HG02970 (cell line): ENCODE data around the gene TYK2.
A peak's percentile ranks its signal among the peaks of the same experiment; 100 is the strongest.
"Not testable (repeated sequence)": the region's sequence is repeated elsewhere in the genome, so short reads cannot be mapped to it uniquely, and the experiment has no call there.

ENCODE experiments used
- ATAC-seq: cut with Tn5 transposase; IDR thresholded peaks from one replicate; pipeline ENCODE4 v1.9.1; 2021; ENCODE audit warnings: mild to moderate bottlenecking, moderate library complexity, moderate number of reproducible peaks; ENCODE audit not compliant: unreplicated experiment, low FRiP score

The TYK2 gene

DNA sequence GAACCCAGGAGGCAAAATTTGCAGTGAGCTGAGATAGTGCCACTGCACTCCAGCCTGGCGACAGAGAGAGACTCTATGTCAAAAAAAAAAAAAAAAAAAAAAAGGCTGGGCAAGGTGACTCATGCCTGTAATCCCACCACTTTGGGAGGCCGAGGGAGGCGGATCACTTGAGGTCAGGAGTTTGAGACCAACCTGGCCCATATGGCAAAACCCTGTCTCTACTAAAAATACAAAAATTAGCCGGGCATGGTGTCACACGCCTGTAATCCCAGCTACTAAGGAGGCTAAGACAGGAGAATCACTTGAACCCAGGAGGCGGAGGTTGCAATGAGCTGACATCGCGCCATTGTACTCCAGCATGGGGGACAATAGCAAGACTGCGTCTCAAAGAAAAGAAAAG lies 43.6 kb downstream of the TYK2 start:
- not testable (repeated sequence) for ATAC-seq

- no peak for ATAC-seq
Observed at GRCh38 chr19:10335352-10335985, 44.9 kb downstream of the TYK2 start.

DNA sequence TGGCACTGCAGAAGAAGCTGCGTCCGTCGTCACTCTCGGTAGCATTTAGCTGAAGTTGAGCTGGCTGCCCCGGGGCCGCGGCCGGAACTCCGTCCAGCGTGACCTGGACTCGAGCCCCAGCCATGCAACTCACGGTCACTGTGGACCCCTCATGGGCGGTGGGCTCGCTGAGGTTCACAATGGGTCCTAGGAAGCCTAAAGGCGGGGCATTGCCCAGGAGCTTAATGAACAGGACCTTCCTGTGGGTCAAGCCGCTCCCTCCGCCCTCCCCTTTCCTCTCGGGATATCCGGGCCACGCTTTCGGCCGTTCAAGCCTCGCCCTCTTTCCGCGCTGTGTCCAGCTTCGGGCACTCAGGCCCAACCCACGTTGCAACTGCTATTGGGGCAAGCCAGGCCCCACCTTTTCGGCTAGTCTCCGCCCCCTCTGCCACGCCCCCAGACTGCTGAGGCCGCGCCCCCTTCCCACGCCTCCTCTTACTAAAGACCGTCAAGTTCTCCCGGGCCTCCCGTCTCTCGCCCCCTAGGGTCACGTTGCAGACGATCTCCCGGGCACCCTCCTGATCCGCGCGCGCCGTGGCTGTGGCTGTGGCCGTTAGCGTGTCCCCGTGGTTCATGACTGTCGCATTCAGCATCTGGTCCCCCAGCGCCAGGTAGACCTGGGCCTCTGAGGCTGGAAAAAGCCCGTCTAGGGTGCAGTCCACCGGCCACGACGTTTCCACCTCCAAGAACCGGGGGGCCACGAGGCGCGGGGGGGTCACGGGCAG lies 45.6 kb downstream of the TYK2 start:
- ATAC-seq, result no peak

GRCh38 chr19:10333758-10334587 lies 46.4 kb downstream of the TYK2 start:
- ATAC-seq, result no peak

- ATAC-seq, result peak; percentile 81
Observed at GRCh38 chr19:10332965-10333757, 47.2 kb downstream of the TYK2 start, which contains the start of gene RAVER1. RAVER1 (minus strand) TSS chr19:10333529; CDS start chr19:10333507, 22 bp downstream.

DNA sequence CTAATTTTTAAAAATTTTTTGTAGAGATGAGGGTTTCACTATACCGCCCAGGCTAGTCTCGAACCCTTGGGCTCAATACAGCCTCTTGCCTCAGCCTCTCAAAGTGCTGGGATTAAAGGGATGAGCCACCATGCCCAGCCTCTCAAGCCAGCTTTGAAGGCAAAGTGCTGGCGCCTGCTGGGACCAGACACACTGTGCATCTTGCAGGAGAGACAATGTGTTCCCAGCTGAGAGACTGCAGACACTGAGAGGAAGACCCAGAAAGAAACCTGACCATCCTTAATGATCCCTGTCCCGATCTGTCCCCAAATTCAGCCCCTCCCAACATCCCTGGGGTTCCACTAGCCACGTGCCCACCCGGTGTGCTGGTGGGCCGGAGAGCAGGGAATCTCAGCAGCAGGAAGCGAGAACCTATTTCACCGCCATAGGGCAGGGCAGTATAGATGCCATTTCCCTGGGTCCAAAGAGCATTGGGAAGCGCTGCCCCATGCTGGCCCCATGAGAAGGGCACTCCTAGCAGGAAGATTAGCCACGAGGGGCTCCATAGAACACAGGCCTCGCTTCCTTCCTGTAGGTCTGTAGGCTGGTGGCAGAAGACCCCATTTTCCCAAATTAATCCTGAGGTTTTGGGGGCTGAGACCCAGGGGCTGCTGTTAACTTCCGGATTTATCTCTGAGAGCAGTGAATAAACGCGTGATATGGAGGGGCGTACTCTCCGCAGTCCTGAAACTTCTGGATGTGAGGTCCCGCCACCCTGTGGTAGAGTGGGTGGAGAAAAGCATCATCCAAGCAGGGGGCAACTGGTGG lies 48.0 kb downstream of the TYK2 start:
- no peak for ATAC-seq

DNA sequence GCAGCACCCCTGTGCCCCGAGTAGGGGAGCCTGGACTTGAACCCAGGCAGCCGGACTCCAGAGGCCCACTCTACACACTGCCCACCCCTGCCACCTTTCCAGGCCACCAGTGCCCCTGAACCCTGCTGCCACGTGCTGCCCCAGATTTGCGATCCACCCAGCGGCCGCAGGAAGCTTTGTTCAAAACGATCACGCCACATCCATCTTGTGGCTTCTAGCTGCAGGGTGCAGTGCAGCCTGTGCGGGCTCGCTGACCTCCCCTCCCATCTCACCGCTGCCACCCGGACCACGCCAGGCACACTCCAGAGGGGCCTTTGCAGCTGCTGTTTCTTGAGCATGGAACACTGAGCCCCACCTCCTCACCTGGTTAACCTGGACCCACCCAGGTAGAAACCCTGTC lies 50.8 kb downstream of the TYK2 start:
- ATAC-seq, result no peak

DNA sequence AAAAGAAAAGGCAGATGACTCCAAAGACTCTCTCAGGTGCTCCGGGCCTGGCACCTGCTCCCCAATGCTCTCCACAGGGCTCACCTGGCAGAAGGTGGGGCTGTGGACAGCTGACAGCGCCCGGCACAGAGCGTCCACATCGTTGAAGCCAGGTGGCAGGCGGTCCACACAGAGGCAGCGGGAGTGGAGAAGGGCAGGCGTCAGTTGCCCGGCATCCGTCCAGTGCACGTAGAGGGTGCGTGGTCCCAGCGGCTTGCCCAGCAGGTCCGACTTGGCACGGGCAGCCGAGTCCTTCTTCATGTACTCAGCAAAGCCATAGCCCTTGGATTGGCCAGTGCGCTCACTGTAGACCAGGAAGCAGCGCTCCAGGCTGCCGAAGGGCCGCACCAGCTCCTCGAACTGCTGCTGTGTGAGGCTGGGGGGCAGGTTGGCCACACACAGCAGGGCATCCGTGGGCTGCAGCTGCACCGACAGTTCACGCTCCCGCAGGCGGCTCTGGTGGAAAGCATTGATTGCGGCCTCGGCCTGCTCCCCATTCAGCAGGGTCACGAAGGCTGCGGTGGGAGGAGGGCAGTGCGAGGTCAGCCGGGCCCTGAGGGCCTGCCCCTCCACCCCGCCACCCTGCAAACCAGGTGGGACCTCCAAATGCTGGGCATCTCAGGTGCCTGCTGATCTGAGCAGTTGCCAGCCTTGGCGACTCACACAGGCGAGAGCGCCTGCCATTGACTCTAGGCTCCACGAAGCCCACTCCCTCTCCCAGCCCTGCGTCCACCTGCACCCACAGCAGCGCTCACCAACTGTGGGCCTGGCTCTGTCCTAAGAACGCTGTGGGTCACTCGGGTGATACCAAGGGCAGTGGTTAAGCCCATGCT lies 51.6 kb downstream of the TYK2 start:
- ATAC-seq, result no peak

GRCh38 chr19:10327793-10328192 lies 52.6 kb downstream of the TYK2 start:
- ATAC-seq, result no peak

DNA sequence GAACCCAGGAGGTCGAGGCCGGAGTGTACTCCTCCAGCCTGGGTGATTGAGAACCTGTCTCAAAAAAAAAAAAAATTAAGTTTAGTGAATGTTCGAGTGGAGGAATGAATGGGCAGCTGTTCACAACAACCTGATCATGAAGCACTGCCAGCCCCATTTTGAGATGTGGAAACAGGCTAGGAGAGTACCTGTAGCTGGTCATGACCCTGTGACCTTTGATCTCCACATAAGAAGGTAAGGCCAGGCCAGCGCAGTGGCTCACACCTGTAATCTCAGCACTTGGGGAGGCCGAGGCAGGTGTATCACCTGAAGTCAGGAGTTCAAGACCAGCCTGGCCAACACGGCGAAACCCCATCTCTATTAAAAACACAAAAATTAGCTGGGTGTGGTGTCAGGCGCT lies 54.6 kb downstream of the TYK2 start:
- no peak for ATAC-seq

DNA sequence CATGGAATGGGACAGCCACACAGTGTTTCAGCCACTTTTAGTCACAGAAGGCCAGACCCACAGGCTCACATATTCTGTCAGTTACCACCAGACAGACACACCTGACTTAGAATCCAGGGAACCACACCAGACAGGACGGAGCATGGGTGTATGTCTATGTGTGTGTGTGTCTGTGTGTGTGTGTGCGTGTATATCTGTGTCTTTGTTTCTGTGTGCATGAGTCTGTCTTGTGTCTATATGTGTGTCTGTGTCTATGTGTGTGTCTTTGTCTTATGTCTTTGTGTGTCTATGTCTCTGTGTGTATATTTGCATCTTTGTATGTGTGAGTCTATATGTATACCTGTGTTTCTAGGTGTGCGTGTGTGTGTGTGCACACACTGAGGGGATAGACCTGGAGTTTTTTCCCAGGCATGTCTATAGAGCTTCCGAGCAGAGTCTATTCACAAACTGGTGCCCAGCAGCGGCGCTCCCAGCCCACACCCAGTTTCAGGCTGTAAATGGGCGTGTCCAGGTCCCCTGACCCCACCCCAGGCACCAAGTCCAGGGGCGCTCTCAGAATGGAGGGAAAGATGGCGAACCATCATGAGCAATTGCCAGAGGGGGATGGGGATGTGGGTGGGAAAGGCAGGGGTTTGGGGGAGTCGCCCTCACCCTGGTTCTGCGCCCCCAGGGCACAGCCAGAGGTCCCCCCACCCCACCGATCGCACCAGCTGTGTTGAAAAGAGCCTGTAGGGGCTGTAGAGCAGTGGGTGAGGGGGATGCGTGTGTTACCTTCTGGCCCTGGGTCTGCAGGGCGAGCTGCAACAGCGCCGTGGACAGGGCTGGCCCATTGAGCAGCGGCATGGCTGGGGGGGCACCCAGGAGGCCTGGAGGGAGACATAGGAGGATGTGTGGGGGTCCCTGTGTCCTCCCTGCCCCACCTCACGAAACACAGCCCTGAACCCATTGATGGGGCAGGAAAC lies 58.2 kb downstream of the TYK2 start:
- ATAC-seq, result no peak

DNA sequence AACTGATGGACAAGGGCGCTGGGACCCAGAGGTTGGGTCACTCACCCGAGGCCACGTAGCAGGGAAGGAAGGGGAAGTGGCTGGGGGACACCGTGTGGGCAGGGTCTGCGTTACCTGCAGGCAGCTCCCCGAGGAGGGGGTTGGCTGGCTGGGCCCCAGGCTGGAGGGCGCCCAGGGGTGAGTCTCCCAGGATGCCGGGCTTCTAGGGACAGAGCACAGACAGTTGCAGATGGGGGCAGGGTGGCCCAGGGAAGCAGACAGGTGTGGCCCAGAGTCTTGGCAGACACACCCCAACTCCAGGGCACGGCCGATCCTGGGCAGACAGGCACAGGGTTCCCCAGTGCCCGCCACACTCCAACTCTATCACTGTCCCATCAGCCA lies 59.0 kb downstream of the TYK2 start:
- no peak for ATAC-seq

DNA sequence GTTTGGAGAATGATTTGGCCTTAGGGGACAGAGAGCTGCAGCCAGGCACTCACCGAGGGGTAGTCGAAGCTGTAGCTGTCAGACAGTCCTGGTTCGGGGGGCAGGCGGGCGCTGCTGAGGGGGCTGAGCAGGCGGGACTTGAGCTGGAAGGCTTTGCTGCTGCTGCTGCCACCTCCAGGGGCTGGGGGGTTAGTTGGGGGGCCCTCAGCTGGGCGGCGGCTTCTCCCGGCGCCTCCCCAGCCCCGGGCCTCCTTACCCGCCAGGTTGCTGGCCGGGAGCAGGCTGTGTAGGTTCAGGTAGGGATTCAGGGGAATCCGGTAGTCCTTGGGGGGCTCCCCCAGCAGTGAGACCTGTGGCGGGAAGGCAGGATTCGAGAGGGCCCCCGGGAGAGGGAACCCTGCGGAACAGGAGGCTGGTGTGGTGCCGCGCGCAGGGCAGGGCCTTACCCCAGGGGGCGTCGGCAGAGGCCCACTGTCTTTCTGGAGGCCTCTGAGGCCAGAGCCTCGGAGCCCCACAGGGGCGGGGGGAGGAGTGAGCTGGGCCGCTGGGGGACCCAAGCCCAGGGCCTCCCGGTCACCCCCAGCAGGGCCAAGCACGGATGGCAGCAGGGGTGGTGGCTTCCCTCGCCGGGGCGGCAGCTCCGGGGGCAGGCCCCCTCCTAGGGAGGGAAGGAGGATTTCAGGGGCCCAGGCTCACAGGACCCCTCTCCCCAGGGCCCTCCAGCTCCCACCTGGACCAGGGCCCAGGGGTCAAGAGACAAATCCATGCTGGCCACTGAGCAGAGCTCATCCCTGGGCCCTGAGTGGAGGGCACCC lies 59.6 kb downstream of the TYK2 start:
- ATAC-seq, result no peak

GRCh38 chr19:10318807-10319682 lies 61.3 kb downstream of the TYK2 start:
- ATAC-seq, result no peak

- no peak for ATAC-seq
Observed at GRCh38 chr19:10317857-10318462, 62.4 kb downstream of the TYK2 start.
